Stomach (tissue), 9 donors: ENCODE results near the gene NXT1. TPM values are rescaled to one million over a fixed set of nuclear protein-coding genes. Genes with fewer than 3 reads are reported as not detected.

ENCODE experiments used
- DNase-seq, 2 donors: peaks; one replicate each; pipeline versions ENCODE4 v3.0.0 to v3.0.0-alpha.2; 2013 to 2019
- H3K27ac ChIP-seq, 5 donors: fragments of 200-600 bp in 4 of 5; sonication (generic) in 4 of 5; one replicate each; pipeline ENCODE4 v1.5.1; 2013 to 2019; ENCODE audit warnings: mild to moderate bottlenecking in 1 of 5, moderate library complexity in 1 of 5
- H3K27me3 ChIP-seq, 3 donors: fragments of 200-600 bp; sonication (generic); one replicate each; pipeline ENCODE4 v1.5.1; 2017 to 2019; ENCODE audit warnings: mixed run types in 1 of 3
- H3K36me3 ChIP-seq, 4 donors: fragments of 200-600 bp; sonication (generic); 1 replicate in 3 of 4; 2 replicates in 1 of 4; pipeline ENCODE4 v1.5.1; 2016 to 2019
- H3K4me1 ChIP-seq, 4 donors: fragments of 200-600 bp; sonication (generic); one replicate each; pipeline ENCODE4 v1.5.1; 2016 to 2019
- H3K4me3 ChIP-seq, 4 donors: fragments of 200-600 bp; sonication (generic) in 3 of 4; one replicate each; pipeline ENCODE4 v1.5.1; 2016 to 2019; ENCODE audit warnings: mild to moderate bottlenecking in 1 of 4
- H3K9me3 ChIP-seq, 4 donors: fragments of 200-600 bp; sonication (generic); one replicate each; pipeline ENCODE4 v1.5.1; 2016 to 2019
- CTCF ChIP-seq, 7 experiments: fragments of 450-650 bp in 4 of 7; fragments of 200-600 bp in 3 of 7; sonication (generic) in 3 of 7; IDR thresholded peaks; one replicate each; pipeline ENCODE4 v1.5.1; 2016 to 2019; ENCODE audit warnings: antibody characterized with exemption in 7 of 7, control low read depth in 2 of 7, mild to moderate bottlenecking in 1 of 7
- EP300 ChIP-seq: sonication (generic); formaldehyde crosslinking; IDR thresholded peaks from one replicate; pipeline ENCODE4 v1.6.1; 2017; ENCODE audit warnings: antibody characterized with exemption
- POLR2A ChIP-seq, 4 donors: fragments of 450-650 bp; IDR thresholded peaks; one replicate each; pipeline ENCODE4 v1.6.1; 2016; ENCODE audit warnings: antibody characterized with exemption in 4 of 4, control low read depth in 2 of 4, mild to moderate bottlenecking in 1 of 4, moderate library complexity in 1 of 4
- POLR2AphosphoS5 ChIP-seq, 3 donors: sonication (generic); formaldehyde crosslinking; IDR thresholded peaks; one replicate each; pipeline ENCODE4 v1.6.1; 2016; ENCODE audit warnings: antibody characterized with exemption in 3 of 3
- WGBS, 5 donors: extraction: QIAGEN DNeasy Blood & Tissue Kit in 3 of 5; methylation state at CpG; one replicate each; pipeline versions ENCODE4 v1.1.5 to v1.1.7; 2013 to 2018; 5-methylcytosine and 5-hydroxymethylcytosine counted together
- intact Hi-C: fragments of 100-400 bp; cut with DNase I; formaldehyde crosslinking; loops from one replicate; pipeline ENCODE4 v1.15.1; 2023; ENCODE audit warnings: low total_unique reads
- polyA plus RNA-seq, 3 donors: library from polyadenylated mRNA; stranded (reverse); fragments of 200-250 nt; gene quantifications; one replicate each; pipeline ENCODE4 v1.2.3, GENCODE V29; 2013
- total RNA-seq, 5 donors: library from RNA; depleted of rRNA; stranded (reverse); fragments of >200 nt; gene quantifications; one replicate each; pipeline versions ENCODE4 v1.1.0 to v1.2.3, GENCODE V29; 2014 to 2016
- donor health status: healthy with polysubstance abuse.
- donor health status: Bipolar disorder and iron deficiency.
- donor health status: healthy.

NXT1 gene
- total and polyA plus RNA-seq, 8 donors: 2.3 to 24.8 (median 13.7) TPM

- WGBS, 5 donors: 96 to 98% (median 97%) methylated on average over 4 of the region's 4 CpGs
- no peak for TF ChIP-seq POLR2A (IDR thresholded peaks at IDR 0.05)
- TF ChIP-seq EP300: no peak
- no peak for TF ChIP-seq POLR2AphosphoS5 (IDR thresholded peaks at IDR 0.05)
- no peaks in the 10 kb centered on the region for H3K9me3 ChIP-seq
- peaks cover 11 to 62% (median 60%) of the 10 kb centered on the region in 4 donors for H3K36me3 ChIP-seq
- no peak for DNase-seq
- no peak overlapping the region for H3K27ac ChIP-seq
- H3K4me1 ChIP-seq: peaks cover 0 to 6% (median 0%) of the 10 kb centered on the region in 4 donors
- no peaks in the 10 kb centered on the region for H3K27me3 ChIP-seq
- intact Hi-C loops: no loop called here
- no peak overlapping the region for H3K4me3 ChIP-seq
Observed at GRCh38 chr20:23393996-23394775, 43.6 kb downstream of the NXT1 start.

GRCh38 chr20:23396950-23397627, 46.5 kb downstream of the NXT1 start:
- peaks cover 10 to 56% (median 47%) of the 10 kb centered on the region in 4 donors for H3K36me3 ChIP-seq
- no peaks in the 10 kb centered on the region for H3K9me3 ChIP-seq
- H3K27me3 ChIP-seq: no peaks in the 10 kb centered on the region
- no peak for TF ChIP-seq CTCF (IDR thresholded peaks at IDR 0.05)
- TF ChIP-seq POLR2A (IDR thresholded peaks at IDR 0.05): no peak
- no peak for TF ChIP-seq EP300
- no peak for TF ChIP-seq POLR2AphosphoS5 (IDR thresholded peaks at IDR 0.05)
- WGBS, 5 donors: 61 to 74% (median 71%) methylated on average over 6 of the region's 6 CpGs
- no peak overlapping the region for H3K27ac ChIP-seq
- H3K4me3 ChIP-seq: no peak overlapping the region
- DNase-seq: peak in 1 of 2 donors; percentile 21
- intact Hi-C loops: no loop called here
- H3K4me1 ChIP-seq: peaks cover 0 to 6% (median 0%) of the 10 kb centered on the region in 4 donors

- Histone ChIP-seq H3K27me3 (no peaks in the 10 kb centered on the region), H3K36me3 (peaks cover 6 to 53% (median 44%) of the 10 kb centered on the region in 4 donors), H3K4me1 (peaks cover 0 to 6% (median 0%) of the 10 kb centered on the region in 4 donors), H3K9me3 (no peaks in the 10 kb centered on the region), H3K4me3 (no peak overlapping the region), H3K27ac (no peak overlapping the region)
- WGBS, 5 donors: 71 to 95% (median 83%) methylated on average over 2 of the region's 2 CpGs
- TF ChIP-seq POLR2AphosphoS5 (IDR thresholded peaks at IDR 0.05): no peak
- TF ChIP-seq EP300: no peak
- TF ChIP-seq CTCF (IDR thresholded peaks at IDR 0.05): no peak
- no peak for TF ChIP-seq POLR2A (IDR thresholded peaks at IDR 0.05)
- intact Hi-C loops: no loop called here
- DNase-seq: no peak
Observed at GRCh38 chr20:23397961-23398360, 47.4 kb downstream of the NXT1 start.

- intact Hi-C loops: no loop called here
- Histone ChIP-seq H3K4me3 (no peak overlapping the region), H3K27me3 (no peaks in the 10 kb centered on the region), H3K9me3 (no peaks in the 10 kb centered on the region), H3K4me1 (peaks cover 12 to 23% (median 15%) of the 10 kb centered on the region in 4 donors), H3K36me3 (peaks cover 0 to 35% (median 27%) of the 10 kb centered on the region in 4 donors), H3K27ac (no peak overlapping the region)
- WGBS, 5 donors: 67 to 73% (median 69%) methylated on average over 6 of the region's 6 CpGs
- no peak for TF ChIP-seq EP300
- no peak for TF ChIP-seq POLR2AphosphoS5 (IDR thresholded peaks at IDR 0.05)
- no peak for TF ChIP-seq CTCF (IDR thresholded peaks at IDR 0.05)
- TF ChIP-seq POLR2A (IDR thresholded peaks at IDR 0.05): no peak
- no peak for DNase-seq
Observed at GRCh38 chr20:23399568-23400241, 49.1 kb downstream of the NXT1 start.
